SHP77 treated with DMSO at 0.1 percent for 48 hours (cell line): Measurements from ENCODE around the gene ACAA2.
"Not testable (repeated sequence)": the region's sequence is repeated elsewhere in the genome, so short reads cannot be mapped to it uniquely, and the experiment has no call there.

ENCODE experiments used
- DNase-seq: peaks from one replicate; lab custom pipeline; 2025; lab: John Stamatoyannopoulos, UW

Gene ACAA2

DNA sequence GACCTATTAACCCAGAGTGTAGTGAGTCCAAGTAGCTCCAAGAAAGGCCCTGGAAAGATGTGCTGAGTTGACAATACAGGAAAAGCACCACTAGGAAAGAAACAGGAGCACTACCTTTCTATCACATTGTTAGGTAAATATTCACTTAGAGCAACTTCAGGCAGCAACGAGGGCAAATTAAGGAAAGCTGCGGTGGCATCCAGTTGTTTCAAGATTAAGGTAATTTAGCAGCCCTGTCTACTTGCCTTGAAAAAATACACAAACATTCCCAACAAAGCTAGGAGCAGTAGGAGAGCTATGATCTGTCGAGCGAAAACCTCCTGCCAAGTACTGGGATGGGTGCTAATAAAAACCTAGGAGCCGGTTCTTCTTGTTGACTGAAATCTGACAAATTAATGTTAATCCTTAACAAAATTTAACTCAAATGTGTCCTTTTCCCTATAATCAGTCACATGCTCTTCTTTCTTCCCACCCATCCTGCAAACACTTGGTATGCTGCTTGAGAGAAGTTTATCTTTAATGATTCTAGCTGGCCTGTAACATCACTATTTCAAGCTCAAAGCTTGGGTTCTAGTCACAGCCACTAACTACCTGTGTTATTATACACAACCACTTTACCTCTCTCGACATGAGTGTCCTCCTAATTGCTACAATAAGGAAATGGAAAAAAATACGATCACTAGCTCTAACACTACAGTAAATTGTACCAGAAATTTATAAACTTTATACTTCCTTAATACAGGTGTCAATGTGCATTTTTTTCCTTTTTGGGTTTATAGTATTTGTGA, 2.0 kb downstream of the ACAA2 start:
- no peak for DNase-seq

DNA sequence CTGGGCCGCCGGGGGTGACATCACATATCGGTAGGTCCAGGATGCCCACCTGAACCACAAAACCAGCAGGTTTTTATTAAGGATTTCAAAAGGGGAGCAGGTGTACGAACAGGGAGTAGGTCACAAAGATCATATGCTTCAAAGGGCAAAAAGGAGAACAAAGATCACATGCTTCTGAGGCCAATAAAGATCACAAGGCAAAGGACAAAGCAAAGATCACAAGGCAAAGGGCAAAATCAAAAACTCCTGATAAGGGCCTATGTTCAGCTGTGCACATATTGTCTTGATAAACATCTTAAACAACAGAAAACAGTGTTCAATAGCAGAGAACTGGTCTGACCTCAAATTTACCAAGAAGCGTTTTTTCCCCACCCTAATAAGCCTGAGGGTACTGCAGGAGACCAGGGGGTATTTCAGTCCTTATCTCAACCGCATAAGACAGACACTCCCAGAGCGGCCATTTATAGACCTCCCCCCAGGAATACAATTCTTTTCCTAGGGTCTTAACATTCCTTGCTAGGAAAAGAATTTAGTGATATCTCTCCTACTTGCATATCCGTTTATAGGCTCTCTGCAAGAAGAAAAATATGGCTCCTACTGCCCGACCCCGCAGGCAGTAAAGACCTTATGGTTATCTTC, 4.7 kb downstream of the ACAA2 start:
- DNase-seq, result not testable (repeated sequence)

DNA sequence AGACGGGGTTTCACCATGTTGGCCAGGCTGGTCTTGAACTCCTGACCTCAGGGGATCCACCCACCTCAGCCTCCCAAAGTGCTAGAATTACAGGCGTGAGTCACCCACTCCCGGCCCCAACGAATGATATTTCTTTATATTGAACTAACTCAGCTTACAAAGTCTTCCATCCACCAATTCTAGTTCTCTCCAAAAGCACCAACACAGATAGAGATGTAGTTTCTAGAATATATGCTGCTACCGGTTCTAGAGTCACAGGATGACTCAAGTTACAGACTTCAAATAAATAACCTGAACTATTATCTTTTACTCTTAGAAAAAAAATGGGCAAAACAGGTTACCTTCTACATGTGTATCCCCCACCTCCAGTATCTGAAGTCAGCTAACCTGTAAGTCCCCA, 9.2 kb downstream of the ACAA2 start:
- no peak for DNase-seq

DNA sequence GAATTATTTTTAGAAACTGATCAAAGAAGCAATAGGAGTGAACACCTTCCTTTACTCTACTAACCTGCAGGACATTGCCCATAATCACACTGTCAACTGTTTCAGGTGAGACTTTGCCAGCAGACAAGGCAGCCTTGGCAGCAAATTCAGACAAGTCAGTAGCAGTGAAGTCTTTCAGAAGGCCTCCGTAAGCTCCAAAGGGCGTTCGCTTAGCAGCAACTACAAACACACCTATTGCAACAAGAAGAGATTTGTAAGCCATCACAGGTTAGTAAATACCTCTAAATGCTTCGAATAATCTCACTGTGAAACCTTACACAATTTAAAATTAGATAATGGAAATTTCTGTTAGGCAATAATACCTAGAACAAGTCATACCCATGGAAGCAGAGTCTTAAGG, 10.7 kb downstream of the ACAA2 start:
- DNase-seq, result no peak

DNA sequence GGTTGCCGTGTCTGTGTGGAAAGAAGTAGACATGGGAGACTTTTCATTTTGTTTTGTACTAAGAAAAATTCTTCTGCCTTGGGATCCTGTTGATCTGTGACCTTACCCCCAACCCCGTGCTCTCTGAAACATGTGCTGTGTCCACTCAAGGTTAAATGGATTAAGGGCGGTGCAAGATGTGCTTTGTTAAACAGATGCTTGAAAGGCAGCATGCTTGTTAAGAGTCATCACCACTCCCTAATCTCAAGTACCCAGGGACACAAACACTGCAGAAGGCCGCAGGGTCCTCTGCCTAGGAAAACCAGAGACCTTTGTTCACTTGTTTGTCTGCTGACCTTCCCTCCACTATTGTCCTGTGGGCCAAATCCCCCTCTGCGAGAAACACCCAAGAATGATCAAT, 12.8 kb downstream of the ACAA2 start:
- not testable (repeated sequence) for DNase-seq

DNA sequence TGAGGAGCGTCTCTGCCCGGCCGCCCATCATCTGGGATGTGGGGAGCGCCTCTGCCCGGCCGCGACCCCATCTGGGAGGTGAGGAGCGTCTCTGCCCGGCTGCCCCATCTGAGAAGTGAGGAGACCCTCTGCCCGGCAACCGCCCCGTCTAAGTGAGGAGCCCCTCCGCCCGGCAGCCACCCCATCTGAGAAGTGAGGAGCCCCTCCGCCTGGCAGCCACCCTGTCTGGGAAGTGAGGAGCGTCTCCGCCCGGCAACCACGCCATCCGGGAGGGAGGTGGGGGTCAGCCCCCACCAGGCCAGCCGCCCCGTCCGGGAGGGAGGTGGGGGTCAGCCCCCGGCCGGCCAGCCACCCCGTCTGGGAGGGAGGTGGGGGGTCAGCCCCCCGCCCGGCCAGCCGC, 13.5 kb downstream of the ACAA2 start:
- not testable (repeated sequence) for DNase-seq

DNA sequence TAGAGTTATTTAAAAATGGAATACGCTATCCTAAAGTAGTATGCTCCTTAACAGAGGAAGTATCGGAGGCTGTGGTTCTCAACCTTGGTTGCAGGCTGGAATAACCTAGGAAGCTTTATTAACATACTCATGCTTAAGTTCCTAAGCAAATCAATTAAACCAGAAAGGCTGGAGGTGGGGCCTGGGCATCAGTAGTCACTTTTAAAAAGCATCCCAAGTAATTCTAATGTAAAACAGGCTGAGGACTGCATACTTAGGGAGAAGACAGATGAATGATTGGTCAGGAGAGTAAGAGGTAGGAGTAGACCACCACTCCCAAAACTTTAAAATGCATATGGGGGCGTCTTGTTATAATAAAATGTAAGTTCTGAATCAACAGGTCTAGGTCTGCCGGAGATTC, 15.3 kb downstream of the ACAA2 start:
- no peak for DNase-seq

DNA sequence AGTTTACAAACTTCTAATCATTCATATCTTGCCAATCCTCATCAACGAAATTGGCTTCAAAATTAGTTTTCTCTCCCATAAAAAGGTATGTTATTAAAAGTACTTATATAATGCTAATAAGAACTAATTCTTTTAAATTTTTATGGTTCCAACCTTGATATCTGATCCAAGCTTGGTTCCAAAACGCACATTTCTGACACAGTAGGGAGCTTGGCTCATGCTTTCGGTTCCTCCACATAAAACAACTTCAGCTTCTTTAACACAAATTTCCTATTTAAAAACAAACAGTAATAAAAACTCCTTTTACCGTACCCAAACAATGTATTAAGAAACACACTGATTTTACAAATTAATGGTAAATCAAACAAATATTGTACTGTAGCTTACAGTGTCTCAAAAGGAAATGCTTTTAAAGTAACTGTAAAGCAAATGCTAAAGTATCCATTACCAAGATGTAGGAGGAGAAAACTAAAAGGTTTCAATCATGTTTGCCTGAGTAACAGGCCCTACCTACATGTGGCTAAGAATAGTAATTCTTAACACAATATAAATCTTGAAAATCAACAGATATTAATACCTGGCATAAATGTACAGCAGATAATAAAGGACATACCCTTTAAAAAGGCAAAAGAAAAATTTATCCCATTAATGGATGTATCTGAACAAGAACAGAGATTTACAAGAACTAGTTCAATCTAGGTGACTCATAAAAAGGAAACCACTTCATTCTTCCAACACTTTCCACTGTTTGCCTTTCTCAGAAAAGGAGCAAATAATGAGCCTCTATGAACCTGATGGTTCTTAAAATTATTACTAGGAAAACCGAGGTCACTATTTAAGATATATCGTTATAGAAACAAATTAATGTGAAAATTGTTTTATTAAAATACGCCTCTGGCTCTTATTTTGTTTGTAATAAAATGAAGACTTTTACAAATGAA, 17.5 kb downstream of the ACAA2 start:
- no peak for DNase-seq

DNA sequence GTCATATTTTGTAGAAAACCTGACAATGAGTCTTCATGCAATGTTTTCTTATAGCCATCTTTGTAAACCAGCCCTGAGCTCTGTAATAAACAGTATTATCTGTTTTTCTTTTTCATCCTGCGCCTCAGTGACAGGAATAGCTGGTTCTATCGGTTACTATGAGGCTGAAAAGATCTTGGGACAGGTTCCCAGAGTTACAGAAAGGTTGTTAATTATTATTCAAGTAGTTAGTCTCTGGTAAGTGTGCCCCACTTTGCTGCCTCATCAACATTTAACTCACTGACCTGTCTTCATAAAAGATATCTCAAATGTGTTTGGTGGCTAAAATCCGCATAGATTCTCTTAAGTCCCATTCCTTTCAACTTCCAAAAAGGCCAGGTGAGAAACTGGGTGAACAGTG, 18.6 kb downstream of the ACAA2 start:
- DNase-seq, result no peak

DNA sequence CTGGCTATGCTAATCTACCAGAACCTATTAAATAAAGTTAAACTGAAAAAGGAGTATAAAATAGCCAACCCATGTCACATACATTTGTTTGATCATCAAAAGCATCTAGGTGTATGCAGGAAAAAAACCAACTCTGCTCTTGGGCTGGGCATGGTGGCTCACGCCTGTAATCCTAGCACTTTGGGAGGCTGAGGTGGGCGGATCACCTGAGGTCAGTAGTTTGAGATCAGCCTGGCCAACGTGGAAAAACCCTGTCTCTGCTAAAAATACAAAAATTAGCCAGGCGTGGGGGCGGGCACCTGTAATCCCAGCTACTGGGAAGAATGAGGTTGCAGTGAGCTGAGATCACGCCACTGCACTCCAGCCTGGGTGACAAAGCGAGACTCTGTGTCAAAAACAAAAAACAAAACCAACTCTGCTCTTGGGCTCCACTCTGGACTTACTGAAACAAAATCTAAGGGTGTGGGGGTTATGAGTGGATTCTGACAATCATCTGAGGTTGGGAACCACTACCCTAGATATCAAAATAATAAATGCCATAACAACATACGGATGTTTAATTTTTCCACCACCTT, 23.7 kb downstream of the ACAA2 start:
- DNase-seq, result not testable (repeated sequence)

DNA sequence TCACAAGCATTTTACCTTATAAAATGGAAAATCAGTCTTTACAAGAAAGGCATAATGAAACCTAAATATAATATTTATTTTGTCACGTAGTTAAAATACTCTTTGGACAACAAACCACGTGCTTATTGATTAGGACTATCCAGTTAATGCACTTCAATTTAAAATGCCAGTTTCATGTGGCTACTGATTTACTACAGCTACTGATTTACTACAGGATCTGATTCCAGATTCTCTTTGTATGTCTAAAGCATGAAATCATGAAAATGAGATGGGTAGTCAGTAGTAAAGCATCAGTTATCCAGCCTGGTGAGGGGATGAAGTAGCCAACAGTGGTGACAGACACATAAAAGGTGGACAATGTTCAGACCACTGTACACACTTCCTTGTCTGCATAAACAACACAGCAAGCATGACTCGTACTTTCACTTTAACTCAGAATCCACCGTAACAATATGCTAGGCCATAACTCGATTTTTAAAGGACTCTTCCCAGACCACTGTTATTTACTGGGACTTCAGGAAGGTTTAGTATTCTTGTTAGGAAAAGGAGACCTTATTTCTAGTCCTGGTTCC, 24.9 kb downstream of the ACAA2 start:
- DNase-seq, result no peak

DNA sequence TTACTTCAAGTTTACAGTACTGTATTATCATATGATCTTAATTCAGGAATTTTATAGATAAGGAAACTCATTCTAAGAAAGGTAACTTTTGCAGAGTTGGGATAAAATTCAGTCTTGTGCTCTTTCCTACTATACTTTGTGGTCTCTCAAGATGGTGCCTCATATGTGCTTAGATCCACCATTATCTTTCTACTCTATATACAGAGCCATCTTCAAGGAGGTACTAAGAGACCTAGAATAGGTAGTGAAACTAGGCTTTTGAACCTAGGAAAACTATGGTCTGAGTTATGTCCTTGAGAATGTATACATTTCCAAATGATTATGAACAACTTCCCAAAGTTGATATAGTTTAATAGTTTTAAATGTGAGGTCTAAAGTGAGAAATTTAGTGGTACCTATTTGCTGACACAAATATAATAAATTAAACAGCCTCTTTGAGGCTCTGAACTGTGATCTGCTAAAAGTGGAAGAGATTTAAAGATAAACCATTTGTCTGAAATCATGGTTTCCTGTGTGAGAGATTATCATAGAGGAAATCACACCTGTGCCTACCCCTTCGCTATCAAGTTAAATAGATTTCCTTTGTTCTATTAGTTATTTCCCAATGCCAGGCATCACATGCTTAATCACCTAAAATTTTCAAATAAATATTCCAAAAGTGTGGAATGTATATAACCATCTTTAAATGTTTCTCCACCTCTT, 27.2 kb downstream of the ACAA2 start:
- DNase-seq, result no peak

DNA sequence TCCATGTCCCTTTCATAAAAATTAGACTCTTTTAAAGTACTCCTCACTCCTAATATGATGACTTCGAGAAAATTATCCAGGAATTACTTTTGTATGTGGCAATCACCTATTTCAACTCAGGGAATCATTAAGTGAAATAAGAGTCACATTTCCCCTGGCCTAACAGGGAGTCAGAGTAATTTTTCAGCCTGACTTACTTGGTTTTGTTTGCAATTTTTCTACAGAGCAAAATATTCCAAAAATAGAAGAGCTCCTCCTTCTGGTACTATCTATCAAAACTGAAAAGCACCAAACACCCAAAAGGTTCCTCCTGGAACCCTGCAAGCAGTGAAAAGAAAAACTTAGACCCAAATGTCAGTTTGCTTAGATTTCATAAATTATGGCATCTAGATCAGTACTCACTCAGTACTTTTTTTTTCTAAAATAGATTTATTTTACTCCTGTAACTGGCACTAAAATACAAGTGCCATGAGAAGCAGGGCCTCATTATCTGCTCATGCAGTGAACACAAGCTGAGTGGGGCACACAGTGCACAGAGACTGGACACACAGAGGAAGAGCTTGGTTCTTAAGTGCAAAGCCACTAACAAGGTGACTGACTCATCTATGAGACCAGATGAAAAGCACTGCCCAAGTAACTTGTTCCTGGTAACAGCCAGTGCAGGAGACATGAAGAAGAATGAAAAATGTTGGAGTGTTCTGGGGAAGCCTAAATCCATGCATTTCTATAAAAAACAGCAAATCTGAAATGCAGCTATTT, 28.7 kb downstream of the ACAA2 start:
- no peak for DNase-seq

DNA sequence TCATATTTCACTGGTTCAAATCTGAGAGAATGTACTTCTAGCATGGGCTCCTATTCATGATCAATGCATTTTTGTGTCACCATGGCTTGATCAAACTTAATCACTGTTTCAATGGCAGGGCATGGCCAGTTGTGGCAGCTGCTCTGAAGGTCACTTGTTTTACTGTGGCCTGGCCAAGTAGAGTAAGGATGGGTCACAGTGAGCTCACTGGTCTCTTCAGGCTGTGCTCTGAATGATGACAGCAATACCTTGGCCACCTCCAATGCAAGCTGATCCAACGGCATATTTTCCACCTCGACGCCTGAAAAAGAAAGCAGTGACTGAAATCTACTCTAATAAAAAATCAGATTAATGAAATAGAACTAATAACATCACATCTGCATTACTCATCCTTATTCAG, 29.7 kb downstream of the ACAA2 start:
- not testable (repeated sequence) for DNase-seq

DNA sequence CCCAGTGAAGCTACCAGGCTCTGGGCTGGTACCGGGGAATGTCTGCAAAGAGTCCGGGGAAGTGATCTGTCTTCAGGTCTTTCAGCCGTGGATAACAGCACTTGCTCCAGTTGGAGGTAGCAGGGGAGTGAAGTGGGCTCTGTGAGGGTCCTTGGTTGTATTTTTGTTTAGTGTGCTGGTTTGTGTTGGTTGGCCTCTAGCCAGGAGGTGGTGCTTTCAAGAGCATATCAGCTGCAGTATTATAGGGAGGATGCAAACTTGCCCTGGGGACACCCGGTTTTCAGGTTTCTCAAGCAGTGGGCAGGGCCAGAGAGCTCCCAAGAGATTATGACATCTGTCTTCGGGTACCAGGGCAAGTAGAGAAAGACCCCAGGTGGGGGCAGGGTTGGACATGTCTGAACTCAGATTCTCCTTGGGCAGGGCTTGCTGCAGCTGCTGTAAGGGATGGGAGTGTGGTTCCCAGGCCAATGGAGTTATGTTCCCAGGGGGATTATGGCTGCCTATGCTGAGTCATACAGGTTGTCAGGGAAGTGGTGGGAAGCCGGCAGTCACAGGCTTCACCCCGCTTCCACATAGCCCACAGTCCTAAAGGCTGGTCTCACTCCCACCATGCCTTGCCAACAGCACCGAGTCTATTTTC, 34.4 kb downstream of the ACAA2 start:
- no peak for DNase-seq

DNA sequence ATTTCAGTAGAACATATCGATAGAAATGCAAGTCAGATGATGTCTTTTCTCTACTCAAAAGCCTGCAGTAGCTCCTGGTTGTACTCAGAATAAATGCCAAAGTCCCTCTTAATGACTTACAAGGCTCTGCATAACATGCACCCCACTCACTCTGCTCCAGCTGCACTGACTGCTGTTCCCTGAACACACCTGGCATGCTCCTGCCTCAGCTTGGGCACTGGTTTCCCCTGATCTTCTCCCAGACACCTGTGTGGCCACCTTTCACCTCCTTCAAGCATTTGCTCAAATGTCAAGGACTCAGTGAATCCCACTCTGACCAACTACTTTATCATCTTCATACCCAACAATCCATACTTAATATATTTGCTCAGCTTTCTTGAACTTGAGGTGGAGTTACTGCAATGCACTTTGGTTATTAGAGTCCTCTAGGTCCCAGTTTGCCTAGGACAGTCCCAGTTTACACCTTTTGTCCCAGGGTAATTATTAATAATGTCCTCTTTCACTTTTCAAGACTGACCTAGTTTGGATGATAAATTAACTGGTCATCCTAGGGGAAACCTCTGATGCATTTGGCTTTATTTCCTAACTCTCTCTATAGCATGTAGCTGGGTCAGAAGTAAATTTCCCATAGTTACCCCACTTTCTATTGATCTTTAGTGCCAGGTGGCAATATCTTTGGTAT, 44.1 kb downstream of the ACAA2 start:
- no peak for DNase-seq

DNA sequence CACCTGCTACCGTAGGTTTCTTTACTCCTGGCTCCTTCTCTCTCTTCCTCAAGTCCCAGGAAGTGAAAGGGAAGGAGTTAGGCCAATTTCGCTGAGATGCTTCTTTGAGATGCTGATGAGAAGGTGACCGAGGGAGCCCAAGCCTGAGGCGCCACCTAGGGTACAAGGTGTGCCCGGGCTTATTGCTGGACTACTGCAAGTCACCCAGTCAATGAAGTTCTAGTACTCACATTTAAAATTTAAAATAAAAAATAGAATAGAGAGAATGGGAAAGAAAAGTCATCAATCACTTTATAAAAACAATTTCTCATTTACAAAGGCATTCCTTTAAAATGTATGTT, 45.3 kb downstream of the ACAA2 start:
- no peak for DNase-seq

DNA sequence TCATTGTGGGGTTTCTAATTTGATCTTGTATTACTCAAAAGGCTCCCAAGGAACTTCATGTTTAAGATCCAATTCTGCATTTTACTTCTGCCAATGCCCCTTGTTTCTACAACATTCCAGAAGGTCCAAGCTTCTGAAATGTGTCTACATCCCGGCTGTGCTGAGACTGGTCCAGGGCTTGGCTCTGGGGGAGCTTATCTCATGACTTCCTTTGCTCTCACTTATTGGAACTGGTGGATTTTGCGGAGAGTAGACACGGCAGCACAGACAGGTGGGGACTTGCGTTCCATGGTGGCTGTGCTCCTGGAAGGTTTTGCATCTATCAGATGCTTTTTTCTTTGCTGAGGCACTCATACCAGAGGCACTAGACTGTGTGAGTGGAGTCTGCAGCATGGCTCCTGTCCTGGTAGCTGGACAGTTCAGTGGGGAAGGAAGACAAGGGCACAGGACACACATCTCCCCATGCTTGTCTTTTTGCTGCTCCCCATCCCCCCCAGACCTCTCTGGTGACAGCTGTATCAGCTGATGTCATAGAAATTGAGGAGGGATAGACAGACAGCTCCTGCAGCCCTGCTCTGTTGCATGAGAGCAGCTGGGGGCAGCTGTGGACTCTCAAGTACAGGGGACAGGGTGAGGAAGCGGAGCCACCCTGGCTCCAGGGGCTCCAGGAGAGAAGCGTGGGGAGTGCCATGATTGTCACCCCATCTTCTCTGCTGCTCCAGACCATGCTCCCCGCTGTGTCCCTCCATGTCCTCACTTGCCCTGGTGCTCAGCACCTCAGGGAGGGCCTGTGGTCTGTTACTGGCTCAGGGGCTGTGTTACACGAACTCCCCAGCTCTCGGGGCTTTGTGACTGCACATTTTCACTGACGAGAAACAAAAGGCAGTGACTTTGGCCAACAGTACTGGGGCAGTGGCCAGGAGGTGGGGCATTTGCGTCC, 46.0 kb downstream of the ACAA2 start:
- DNase-seq, result no peak
